Renal cortex interstitium (tissue), 11 donors: Measurements from ENCODE around the gene YARS1. TPM values are rescaled to one million over a fixed set of nuclear protein-coding genes. Genes with fewer than 3 reads are reported as not detected.
"Not testable (repeated sequence)": the region's sequence is repeated elsewhere in the genome, so short reads cannot be mapped to it uniquely, and the experiment has no call there.

Experiments
- DNase-seq, 11 donors: peaks; one replicate each; pipeline ENCODE4 v3.0.0-alpha.2; 2013; ENCODE audit warnings: low read depth in 9 of 11, low spot score in 4 of 11; ENCODE audit errors: extremely low read depth in 1 of 11
- polyA plus RNA-seq, 3 donors: library from polyadenylated mRNA; unstranded; fragments of 120-200 nt; gene quantifications; one replicate each; pipeline ENCODE4 v1.2.1, GENCODE V29; 2013; ENCODE audit not compliant: insufficient read length in 3 of 3

Gene YARS1
- polyA plus RNA-seq, 3 donors = 57.3 to 68.0 (median 60.2) TPM

DNA sequence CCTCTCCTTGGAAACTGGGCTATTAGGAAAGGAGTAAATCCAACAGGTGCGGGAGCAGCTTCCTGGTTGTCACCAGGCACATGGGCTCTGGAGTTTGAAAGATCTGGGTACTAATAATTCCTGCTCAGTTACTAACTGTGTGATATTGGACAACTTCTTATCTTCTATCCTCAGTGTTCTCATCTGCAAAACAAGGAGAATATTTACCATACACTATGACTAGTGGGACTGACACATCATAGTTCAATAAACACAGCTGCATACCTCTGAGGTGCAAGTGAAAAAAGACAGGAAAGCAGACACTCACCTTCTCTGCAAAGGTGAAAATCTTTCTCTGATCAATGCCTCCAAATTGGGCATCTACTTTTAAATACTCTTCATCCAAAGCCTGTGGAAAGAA is 19.7 kb downstream of the YARS1 start:
- DNase-seq = no peak

DNA sequence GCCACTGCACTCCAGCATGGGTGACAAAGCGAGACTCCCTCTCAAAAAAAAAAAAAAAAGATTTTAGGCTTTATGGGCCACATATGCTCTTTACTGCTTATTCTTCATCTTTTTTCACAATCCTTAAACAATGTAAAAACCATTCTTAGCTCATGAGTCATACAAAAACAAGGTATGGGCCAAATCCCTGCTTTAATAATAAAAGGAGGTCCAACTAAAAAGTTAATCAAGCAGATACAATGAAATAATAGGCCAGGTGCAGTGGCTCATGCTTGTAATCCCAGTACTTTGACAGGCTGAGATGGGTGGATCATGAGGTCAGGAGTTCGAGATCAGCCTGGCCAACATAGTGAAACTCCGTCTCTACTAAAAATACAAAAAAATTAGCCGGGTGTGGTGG is 21.4 kb downstream of the YARS1 start:
- DNase-seq = not testable (repeated sequence)

DNA sequence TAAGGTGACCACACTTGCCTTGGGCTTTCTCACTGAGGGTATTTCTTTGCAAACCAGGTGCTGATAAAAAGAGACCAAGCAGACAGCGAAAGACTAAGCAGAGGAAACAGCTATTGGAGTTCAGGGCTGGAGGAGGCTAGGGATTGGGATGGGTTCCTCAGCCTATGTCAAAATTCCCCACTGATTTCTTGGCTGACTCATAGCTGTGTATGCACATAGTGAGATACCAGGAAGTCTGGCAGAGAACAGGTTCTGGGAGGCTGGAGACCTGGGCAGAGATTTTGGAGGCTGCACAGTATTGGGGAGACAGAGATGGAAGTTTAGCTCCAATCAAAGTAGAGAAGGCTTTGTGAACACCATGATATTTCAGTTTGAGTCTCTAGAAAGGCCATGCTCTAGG is 25.3 kb downstream of the YARS1 start:
- no peak for DNase-seq

DNA sequence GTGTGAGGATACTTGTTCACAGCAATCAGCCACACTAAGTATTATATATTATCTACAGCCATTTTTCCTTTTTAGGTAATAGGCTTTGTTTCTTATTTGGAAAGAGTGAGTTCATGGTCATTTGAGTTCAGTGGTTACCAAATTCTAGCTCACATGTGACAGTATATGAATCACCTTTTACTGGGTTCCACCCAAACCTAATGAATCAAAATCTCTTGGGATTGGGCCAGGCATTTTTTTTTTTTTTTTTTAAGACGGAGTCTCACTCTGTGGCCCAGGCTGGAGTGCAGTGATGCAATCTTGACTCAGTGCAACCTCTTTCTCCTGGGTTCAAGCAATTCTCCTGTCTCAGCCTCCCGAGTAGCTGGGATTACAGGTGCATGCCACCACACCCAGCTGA is 27.8 kb downstream of the YARS1 start:
- not testable (repeated sequence) for DNase-seq

DNA sequence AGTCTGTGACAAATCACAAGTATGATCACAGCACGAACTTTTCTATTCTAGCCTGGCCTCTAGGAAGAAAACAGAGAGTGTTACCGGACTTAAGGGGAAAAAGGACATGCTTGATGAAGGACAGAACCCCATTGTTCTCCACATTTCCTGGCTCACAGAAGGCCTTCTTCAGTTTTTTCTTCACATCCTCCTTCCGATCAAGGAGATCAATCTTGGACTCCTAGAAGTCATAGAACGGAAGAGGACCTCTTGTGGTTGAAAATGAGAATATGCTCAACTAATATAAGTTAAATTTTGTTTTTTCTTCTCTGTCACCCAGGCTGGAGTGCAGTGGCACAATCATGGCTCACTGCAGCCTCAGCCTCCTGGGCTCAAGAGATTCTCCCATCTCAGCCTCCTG is 30.3 kb downstream of the YARS1 start:
- no peak for DNase-seq

DNA sequence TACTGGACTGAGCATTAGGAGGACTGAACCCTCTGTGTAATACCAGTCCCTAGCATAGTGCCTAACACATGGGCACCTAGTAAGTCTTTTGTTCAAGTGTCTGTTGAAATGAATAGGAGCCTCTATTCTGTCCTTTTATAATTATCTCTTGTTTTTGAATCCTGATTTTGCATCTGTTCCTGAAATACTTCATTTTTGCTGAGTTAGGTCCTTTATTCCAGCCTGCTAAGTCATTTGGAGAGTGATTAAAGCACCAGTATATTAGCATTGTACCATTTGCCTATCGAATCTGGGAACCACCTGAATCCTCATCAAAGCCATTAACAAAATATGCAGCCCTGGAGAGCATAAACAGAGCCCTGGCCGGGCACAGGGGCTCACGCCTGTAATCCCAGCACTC is 32.3 kb downstream of the YARS1 start:
- DNase-seq = no peak

DNA sequence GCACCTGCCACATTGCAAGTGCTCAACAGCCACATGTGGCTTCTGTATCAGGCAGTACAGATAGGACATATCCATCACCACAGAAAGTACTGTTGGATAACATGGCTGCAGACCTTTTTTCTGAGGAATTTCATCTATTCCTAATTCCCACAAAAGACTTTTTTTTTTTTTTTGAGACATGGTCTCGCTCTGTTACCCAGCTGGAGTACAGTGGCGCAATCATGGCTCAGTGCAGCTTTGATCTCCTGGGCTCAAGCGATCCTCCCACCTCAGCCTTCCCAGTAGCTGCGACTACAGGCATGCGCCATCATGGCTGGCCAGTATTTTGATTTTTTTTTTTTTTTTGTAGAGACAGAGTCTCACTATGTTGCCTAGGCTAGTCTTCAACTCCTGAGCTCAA is 33.3 kb downstream of the YARS1 start:
- DNase-seq = no peak

DNA sequence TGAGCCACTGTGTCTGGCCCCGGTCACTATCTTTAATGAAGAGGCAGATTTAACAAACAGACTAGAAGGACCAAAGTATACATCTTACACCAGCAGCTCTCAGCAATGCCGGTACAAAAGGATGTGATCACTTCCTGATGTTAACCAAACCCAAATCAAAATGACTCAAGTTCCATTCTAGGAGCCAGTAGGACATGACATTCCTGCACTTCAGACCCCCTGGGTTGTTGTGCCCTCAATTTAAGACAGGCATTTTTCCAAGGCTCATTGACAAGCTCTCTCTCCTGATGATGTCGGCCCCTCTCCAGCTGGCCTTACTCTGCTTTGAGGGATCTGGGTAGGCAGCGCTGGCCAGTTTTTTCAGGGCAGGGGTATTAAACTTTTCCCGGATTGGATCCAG is 35.1 kb downstream of the YARS1 start:
- DNase-seq = no peak

DNA sequence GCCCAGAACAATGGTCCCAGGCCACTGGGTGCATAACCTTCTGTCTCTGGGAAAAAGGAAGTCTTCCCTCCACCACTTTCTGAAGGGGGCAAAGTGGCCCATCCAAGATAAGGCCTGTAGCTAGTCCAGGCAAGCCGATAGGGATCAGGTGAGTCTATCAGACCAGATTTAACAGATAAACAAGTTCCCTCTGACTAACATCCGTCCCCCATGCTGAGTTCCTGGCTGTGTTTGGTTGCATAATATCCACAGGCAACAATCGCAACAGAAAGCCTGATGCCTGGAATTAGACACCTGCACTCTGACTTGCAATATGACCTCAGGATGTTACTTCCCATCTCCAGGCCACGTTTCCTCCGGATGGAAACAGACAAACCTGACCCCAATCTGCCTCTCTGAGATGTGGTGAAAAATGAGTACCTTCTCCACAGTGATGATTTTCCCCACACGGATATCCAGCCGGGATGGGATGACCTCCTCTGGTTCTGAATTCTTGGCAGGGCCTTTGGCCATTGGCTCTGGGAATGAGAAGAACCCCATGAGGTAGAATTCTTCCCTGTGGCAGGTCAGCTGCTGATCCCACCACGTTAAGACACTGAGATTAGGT is 36.4 kb downstream of the YARS1 start:
- DNase-seq = no peak

DNA sequence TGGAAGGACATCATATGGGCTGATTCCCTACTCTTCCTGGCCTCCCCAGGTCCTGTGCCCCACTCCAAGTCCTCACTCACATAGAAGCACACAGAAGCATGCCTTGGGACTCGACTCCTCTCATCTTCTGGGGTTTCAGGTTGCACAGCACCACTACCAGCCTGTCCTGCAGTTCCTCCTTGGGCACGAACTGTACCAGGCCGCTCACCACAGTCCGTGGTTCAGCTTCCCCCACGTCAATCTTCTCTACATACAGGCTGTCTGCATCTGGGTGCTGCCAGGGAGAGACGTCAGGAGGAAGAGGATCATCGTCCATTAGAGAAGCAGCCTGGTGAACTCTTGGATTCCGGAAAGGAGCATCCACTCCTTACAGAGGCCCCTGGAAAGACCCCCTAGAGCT is 37.2 kb downstream of the YARS1 start:
- DNase-seq = no peak

DNA sequence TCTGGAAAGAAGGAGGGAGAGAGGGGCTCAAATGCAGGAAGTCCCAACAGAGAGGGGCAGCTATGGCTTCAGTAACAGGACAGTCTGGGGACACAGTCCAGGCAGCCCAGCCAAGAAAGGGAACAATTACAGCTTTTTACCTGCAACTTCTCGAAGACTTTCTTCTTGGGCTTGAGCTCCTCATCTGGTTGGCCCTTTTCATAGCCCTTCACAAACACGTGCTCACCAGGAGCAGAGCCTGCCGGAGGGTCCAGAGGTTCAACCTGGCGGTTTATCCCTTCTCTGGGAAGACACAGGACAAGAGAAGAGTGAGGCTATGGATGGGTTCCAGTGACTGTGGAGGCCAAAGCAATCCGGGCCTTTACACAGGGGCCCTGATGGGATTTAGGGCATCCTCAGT is 37.9 kb downstream of the YARS1 start:
- DNase-seq = no peak

DNA sequence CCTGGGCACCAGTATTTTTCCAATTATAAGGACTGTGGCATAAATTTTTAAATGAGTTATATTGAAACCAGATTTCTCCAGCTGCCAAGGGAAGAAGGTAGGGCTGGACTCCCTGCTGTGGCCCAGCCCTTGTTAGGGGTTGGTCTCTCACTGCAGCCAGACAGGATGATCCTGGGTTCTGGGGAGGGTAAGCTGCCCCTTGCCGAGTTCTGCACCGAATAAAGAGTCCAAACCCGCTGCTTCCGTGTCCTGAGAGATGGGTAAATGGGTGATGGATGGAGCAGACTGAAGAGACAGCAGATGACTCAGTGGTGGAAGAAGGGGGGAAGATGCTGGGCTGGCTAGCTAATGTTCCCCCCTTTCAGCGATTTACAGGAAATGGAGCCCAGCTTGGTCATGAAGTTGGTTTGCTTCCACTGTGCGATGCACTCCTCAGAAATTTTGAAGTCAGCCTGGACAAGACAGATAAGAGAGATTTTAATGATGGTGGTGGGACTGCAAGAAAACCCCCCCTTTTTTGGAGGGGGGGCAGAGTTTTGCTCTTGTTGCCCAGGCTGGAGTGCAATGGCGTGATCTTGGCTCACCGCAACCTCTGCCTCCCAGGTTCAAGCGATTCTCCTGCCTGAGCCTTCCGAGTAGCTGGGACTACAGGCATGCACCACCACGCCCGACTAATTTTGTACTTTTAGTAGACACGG is 41.4 kb downstream of the YARS1 start:
- no peak for DNase-seq

DNA sequence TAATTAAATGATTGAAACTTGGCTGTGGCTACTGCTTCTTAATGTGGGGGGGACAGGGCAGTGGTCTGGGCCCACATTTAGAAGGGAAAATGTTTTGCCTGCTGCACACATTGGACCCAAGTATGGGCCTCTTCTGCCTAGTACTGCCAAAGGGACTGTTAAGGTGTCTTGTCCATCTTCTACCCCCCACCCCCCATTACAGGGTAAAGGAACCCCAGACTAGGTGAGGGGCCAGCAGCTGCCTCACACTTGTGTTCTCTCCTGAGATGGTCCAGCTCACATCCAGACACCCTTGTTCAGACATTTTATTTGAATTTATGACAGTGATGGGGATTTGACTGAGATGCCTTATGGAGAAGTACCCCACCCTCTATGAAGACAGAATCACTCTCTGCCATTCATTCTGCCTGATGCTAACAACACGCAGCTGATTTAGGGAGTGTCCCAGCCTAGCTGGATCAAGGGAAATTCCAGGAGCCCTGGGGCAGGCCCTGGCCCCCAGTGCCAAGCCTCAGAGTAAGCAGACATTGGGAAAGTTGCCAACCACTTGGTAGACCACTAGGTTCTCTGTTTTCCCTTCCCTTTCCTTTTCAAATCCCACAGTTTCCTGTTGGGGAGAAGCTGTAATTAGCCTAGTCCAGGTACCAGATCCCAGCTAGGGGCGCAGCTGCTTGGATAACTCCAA is 42.1 kb downstream of the YARS1 start:
- no peak for DNase-seq

DNA sequence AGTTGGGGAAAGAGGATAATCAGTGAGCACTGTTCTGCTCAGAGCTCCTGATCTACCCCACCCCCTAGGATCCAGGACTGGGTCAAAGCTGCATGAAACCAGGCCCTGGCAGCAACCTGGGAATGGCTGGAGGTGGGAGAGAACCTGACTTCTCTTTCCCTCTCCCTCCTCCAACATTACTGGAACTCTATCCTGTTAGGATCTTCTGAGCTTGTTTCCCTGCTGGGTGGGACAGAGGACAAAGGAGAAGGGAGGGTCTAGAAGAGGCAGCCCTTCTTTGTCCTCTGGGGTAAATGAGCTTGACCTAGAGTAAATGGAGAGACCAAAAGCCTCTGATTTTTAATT is 42.7 kb downstream of the YARS1 start:
- no peak for DNase-seq

DNA sequence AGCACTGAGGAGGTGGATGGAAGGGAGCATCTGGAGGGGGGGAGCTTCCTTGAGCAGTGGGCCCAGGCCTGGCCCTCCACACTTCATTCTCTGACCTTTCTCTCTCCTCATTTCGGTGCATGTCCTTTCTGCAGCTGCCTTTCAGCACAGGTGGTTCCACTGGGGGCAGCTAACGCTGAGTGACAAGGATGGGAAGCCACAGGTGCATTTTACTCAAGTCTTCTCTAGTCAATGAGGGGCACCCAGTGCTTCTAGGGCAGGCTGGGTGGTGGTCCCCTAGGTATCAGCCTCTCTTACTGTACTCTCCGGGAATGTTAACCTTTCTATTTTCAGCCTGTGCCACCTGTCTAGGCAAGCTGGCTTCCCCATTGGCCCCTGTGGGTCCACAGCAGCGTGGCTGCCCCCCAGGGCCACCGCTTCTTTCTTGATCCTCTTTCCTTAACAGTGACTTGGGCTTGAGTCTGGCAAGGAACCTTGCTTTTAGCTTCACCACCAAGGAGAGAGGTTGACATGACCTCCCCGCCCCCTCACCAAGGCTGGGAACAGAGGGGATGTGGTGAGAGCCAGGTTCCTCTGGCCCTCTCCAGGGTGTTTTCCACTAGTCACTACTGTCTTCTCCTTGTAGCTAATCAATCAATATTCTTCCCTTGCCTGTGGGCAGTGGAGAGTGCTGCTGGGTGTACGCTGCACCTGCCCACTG is 43.2 kb downstream of the YARS1 start:
- no peak for DNase-seq

DNA sequence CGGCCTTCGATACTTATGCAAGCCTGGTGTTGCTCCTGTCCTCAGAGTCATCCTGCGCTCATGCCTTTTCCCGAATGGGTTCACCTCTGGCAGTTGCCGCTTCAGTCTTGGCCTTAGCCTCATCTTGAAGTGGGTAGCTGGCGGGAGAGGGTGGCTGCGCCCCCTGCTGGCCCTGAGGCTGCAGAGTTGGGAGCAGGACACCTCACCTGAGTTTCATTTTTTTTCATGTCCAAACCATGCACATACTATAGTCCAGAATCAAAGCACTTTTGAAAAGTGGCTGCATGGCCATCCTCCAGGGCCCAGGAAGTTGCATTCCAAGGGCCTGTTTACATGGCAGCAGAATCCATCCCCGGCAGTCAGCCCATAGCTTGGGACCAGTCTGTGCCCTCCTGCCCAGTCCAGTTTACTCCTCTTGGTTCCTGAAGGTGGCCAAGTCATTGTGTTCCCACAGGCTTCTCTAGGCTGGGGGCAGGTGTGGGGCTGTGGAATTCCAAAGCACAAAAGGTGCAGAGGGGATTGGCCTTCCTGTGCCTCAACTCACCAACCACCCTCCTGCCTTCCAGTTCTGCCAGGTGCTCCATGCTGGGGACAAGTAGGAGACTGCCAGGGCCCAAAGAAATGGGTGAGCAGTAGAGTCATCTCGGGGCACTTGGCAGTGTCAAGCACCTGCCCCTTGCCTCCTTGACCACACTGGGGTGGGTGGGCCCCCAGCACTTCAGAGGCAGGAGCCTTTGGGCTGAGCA is 44.0 kb downstream of the YARS1 start:
- peak in 6 of 11 donors; percentile 50 to 67 (median 60) for DNase-seq

DNA sequence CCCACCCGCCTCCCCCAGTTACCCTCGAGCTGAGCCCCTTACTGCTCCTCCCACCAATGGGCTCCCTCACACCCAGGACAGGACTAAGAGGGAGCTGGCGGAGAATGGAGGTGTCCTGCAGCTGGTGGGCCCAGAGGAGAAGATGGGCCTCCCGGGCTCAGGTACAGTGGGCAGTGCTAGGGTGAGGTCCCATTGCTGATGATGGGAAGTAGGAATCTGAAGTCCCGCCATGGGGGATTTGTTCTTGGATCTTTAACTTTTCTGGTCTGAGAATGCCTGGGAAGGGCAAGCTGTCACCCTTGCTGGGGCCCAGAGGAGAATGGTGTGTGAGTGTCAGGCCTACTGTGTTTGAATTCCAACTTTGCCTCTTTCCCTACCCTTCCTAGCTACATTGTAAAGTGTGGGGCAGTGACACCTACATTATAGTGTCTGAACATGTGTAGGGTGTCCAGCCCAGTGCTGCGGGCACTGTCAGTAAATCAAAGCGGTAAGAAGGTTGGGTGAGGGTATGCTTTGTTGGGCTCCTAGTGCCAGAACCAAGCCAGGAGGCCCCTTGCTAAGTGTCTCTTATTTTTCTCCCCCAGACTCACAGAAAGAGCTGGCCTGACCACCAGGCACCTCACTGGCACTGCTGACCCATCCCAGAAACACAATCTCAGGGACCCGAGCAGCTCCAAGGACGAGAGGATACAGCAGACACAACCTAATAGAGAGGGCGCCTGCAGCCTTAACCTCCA is 44.7 kb downstream of the YARS1 start:
- no peak for DNase-seq

DNA sequence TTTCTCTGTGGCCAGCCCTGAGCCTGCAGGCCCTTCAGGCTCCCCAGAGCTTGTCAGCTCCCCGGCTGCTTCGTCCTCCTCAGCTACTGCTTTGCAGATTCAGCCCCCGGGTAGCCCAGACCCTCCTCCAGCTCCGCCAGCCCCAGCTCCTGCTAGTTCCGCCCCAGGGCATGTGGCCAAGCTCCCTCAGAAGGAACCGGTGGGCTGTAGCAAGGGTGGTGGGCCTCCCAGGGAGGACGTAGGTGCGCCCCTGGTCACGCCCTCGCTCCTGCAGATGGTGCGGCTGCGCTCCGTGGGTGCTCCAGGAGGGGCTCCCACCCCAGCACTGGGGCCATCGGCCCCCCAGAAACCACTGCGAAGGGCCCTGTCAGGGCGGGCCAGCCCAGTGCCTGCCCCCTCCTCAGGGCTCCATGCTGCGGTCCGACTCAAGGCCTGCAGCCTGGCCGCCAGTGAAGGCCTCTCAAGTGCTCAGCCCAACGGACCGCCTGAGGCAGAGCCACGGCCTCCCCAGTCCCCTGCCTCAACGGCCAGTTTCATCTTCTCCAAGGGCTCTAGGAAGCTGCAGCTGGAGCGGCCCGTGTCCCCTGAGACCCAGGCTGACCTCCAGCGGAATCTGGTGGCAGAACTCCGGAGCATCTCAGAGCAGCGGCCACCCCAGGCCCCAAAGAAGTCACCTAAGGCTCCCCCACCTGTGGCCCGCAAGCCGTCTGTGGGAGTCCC is 45.4 kb downstream of the YARS1 start:
- no peak for DNase-seq
